NCI-H146 treated with DMSO at 0.1 percent for 48 hours (cell line): ENCODE data around the gene ACTN2.

Experiments
- DNase-seq: peaks from one replicate; lab custom pipeline; 2025; ENCODE audit not compliant: unreplicated experiment; lab: John Stamatoyannopoulos, UW

The ACTN2 gene

GRCh38 chr1:236812334-236813030 lies 126.2 kb downstream of the ACTN2 start:
- DNase-seq: no peak
